NCI-H2171 treated with DMSO at 0.1 percent for 48 hours (cell line): ENCODE results near the gene PODXL.

Source experiments
- DNase-seq: peaks from one replicate; lab custom pipeline; 2025; lab: John Stamatoyannopoulos, UW

The PODXL gene

DNA sequence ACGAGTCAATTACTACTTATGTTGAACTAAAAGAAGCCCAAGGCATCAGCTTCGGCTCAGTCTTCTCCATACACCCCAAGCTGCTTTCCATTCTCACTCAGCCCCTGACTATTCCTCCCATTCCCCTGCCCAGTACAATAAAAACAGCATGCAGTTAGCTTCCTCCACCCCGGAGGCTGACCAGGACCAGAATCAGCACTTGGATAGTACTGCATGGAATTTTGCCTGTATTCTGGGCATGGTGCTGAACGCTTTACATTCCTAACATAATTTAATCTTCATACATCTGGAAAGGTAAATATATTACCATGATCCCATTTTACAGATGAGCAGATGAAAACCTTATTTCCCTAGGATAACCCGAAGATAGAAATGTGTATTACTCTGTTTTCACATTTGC, 7.5 kb upstream of the PODXL start:
- no peak for DNase-seq

DNA sequence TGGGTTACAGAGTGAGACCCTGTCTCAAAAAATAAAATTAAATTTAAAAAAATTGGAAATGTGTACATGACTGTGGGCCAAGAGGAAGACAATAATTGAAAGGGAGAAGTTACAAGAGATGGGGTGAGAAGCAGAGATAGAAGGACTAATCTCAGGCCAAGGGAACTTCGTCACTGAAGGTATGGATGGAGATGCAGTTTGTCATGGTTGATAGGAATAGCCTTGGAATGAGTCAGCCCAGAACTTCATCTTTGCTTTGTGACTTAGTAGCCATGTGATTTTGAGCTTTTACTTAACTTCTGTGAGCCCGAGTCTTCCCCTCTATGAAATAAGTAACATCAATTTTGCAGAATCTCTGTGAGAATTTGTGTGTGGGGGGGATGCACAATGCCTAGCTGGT, 6.5 kb upstream of the PODXL start:
- DNase-seq: no peak

DNA sequence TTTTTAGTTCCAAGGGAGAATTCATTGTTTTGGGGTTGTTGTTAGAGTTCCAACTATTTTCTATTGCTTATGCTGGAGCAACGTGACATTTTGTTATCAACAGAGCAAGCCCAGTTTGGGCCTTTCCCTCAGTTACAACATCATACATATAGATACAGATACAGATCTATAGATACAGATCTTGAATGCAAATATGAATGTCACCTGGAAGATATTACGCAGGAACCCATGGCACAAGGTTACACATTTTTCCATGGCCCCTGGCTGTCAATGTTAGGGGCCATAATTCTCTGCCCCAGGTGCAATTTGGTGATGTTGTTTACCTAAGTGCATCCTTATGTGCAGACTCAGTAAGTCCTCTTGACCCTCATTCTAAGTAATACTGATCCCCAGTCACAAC, 3.6 kb upstream of the PODXL start:
- DNase-seq: no peak

DNA sequence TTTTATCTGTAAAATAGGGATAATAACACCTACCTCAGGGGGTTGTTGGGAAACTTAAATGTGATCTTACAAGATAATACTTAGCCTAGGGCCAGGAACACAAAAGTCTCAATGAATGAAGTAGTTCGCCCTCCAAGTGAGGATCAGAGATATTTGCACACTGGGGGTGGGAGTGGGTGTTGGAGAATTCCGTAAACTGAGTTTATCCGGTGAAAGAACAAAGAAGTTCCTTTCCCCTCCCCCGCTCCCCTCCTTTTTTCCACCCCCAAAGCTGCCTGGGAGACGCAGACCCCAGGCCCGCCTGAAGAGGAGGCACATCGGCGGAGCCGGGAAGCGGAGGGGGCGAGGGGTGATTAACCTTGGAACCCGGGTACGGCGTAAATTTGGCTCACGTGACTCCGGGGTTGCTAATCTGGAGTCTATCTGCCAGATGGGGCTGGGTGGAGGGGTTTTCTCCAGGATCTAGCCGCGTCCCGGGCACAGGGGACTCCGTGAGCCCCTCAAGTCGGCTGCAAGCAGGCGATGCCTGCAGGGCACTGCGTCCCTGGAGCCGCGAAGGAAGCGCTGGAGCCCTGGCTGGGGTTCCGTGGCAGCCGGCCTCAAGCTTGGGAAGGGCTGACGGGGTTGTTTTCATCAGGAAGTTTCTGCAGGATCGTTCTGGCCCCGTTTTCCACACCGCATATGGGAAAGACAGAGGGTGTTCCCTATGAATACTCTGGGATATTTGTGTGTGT, 1.4 kb upstream of the PODXL start:
- peak; percentile 71 for DNase-seq

DNA sequence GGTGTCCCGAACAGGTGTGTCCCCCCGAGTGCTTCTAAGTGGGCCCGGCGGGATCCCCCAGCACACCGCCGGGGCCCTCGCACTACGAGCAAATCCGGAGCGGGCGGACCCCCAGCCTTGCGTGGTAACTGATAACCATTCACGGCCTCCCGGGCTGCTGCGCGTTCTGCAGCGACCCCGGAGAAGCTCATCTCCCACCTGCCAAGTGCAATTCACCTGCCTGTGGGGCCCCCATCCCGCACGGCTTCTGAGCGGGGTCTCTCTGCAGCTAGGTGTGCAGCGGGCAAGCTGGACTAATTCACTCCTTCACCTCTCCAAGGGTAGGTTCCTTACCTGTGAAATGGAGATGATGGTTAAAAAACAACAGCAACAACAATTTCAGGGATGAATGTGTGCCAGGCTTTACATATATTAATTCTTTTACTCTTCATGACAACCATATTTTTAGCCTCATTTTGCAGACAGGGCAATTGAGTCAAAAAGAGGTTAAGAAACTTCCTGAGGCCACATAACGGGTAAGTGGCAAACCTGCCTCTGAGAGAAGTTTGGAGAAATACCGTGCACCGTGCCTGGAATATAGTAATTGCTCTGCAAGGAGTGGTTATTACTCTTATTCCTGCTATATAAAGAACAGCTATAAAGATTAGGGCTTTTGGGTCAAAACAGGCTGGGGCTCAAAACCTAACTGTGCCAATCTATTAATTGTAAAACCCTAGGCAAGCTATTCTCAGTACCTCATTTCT, 652 bp upstream of the PODXL start:
- DNase-seq: peak; percentile 74

DNA sequence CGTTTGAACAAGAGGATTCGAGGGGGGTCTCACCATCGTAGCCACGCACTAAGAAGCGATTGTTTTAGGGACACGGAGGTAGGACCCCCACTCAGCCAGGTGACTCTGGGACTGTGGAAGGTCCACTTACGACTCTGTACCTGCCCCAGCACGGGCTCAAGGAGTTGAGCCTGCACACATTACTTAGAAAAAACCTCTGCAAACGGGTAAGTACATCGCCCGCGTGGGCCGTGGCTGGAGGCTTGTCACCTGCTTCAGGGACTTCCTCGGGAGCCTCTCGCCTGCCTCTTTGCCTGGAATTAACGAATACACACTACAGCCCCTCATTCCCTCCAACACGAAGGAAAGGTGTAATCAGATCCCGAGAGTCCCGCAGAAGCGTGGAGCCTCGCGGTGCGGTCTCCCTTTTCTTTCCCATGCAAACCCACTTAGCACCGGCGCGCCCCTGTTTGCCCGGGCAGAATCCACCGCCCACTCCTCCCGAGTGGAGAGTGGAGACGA, 826 bp downstream of the PODXL start:
- DNase-seq: peak; percentile 43

DNA sequence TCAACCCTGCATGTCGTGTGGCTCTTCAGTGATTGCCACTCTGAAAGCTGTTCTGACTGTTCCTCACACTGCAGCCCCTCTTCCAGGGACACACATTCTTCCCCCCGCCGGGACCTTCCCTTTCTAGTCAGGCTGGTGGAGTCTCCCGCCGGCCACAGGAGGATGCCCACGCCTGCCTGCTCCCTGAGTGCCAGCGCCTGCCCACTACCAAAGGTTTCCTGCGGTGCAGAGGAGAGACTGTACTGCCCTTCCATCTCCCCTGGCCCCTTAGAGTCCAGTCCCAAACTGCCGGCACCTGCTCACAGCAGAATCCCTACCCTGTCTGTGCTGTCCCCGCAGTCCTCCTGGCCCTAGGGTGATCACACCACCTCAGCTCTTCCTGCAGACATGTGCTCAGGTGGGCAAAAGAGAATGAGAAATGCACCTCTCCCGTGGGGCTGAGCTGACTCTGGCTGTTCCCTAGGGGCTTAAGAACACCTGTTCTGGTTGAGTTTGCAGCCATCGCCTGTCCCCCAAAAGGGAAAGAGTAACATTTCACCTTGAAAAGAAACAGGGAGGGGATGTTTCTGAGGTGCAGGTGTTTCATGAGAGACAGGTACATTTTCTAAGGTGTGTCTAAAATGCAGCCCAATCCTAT, 1.4 kb downstream of the PODXL start:
- DNase-seq: peak; percentile 76

DNA sequence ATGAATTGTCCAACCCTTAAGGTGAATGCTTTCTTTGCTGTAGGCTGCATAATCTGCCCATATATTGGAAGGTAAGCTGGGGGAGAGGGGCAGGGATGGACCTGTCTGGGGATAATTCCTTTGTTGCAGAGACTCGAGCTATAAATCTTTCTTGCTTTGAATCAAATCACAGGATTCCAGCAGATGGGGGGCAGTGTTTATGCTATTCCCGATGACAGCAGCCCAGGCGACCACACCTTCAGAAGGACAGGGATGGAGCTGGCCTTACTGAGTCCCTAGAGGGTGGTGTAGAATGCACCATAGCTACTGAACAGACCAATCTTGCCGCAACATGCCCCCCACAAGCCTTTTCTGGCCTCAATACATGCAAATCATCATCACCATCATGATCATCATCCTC, 2.5 kb downstream of the PODXL start:
- no peak for DNase-seq

DNA sequence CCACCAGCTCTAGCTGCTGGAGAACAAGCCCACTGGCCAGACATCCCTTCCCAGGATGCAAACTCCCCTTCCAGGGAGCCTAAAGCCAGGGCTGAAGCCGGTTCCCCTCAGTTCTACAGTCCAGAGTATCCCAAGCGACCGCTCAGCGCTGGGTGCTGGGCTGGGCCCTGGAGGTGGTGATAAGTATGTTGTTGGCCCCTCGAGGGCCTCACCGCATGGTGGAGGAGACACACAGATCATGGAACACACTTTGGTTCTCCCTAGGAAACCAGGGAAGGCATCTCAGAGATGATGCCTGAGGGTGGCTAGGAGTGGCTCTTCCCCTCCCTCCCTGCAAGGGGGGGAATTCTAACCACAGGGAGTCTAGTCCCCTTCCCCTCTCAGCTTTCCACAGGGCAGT, 4.4 kb downstream of the PODXL start:
- no peak for DNase-seq

DNA sequence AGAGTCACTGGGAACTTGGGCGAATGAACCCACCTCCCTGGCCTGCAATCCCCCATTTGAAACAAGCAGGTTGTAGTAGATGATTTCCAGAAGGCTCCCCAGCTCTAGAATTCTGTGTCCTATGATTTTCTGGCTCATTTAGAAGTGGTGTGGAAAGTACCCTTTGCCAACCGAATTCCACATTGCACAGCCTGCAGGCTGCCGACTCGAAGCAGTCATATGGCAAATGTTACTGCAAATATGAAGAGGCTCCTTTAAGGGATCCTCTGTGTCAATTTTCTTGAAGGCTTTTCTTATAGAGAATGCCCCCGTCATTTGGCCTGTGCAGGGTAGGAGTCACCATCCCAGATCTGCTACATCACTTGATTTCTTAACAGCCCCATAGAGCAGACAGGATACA, 5.6 kb downstream of the PODXL start:
- DNase-seq: no peak

DNA sequence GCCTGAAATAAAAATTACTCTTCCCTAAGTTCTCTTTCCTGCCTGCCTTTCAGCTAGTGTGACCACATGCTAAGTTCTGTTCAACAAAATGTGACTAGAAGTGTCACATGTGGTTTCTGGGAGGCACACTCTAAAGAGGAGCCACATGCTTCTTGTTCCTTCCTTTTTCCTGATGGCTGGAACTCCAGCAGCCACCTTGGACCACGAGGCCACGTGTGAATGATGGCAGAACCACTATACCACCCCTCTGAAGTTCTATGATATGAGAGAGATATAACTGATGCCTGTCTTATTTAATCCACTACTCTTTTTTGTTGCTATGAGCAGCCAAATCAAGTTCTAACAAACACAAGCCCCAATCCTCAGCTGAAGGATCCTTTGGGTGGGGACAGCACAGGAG, 8.1 kb downstream of the PODXL start:
- no peak for DNase-seq

DNA sequence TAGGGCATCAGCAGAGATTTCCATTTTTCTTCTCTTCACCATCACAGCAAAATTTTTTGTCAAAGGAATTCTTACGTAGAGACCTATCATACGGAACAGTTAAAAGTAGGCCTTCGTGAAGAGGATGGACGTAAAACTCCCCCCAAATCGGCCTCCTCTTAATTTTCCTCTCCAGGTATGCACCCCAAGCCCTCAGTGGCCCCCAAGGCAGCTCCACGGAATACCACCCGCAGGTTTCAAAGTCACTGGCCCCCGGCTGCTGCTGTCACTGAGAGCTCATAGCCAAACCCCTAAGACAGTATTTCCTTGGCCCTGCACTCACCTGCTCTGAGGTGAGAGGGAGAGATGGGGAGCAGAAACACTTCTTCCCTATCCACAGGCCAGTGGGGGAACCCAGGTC, 8.8 kb downstream of the PODXL start:
- no peak for DNase-seq

DNA sequence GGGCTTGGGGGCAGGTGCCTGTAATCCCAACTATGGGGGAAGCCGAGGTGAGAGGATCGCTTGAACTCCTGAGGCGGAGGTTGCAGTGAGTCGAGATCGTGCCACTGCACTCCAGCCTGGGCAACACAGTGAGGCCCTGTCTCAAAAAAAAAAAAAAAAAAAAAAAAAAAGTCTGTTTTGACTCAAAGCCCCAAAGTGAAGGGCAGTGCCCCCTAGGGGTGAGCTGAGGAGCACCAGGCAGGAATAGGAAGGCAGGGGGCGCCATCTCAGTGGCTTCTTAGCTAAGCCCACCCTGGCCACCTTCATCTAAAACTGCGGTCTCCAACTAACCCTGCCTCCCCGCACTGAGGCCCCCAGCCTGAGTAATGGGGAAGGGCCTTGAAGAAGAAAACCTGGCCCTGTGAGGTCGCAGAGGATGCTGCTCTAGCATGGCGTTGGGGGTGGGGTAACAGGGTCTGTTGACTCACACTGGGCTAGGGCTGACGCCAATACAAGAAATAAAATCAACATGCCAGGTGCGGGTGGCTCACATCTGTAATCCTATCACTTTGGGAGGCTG, 9.8 kb downstream of the PODXL start:
- DNase-seq: no peak

DNA sequence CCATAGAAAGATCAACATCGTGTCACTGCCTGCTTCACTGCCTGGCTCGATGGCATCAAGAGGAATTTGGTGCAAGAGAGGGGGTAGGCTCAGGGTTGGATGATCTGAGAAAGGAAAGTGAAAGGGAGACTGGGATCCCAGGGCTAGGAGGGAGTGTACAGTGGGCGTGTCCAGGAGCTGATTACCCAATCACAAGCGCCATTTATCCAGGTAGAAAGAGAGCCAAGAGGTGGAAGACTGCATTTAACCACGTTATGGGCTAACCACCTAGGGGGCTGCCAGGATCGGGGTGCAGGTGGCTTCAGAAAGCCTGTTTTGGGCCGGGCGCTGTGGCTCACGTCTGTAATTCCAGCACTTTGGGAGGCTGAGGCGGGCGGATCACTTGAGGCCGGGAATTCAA, 10.3 kb downstream of the PODXL start:
- DNase-seq: no peak

DNA sequence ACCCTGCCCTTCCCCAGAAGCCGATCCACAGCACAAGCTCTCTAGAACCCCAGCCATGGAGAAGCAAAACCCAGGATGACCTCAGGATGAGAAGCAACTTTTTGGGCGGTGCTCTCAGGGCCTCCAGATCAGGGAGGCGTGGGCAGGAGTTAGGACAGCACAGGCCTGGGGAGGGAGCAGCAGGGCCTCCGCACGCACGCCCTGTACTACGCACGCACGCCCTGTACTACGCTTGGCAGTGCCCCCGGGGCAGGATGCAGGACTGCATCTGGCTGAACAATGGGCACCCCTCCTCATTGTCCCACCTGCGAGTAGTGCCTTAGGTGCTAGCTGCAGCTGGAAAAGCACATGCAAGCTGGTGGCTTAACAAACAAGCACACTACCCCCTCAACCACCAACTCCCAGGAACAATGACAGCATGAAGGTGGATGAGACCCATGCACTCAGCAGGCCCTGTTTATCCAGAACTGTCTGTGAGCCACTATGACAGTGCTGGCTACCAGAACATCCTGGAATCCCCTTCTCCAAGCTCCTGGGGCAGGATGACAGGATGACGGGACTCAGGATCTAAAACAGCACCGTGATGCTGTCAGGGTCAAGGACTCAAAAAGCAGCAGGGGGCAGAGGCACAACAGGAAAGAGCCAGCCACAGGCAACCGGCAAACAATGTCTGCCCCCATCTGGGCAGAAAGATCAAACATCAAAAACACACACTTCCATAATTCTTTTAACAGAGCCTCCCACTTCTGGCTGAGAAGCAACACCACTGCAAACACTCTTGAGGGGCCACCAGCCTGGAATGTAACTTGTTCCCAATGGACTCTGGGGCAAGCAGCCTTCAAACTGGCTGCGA, 11.8 kb downstream of the PODXL start:
- DNase-seq: no peak

DNA sequence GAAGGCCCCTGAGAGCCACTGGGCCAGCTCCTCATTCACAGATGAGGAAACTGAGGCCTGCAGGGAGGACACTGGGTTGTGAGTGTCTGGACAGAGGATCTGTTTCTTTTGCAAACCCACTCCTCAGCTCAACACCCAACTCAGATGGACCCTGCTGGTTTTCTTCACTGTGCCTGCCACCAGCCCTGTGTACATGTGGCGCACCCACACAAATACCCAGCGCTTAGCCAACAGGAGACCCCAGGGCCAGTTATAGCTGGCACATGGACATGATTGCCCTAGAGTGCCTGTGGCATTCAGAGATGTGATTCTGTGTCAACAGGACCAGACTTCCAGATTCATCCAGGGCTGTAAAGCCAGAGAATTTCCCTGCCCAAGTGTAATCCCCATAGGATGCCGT, 12.4 kb downstream of the PODXL start:
- DNase-seq: no peak

DNA sequence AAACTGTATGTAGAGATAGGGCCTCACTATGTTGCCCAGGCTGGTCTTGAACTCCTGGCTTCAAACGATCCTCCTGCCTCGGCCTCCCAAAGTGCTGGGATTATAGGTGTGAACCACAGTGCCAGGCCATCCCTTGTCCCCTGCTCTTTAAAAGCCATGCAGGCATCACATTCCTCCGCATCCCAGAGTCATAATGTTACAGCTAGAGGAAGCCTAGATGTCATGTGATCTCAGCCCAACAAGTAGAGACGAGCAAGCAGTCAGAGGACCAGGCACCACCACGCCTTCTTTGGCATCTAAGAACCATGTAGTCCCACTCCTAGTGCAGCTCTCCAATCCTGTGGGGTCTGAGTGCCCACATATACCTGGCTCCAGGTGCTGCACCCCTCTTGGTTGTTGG, 13.1 kb downstream of the PODXL start:
- DNase-seq: no peak

DNA sequence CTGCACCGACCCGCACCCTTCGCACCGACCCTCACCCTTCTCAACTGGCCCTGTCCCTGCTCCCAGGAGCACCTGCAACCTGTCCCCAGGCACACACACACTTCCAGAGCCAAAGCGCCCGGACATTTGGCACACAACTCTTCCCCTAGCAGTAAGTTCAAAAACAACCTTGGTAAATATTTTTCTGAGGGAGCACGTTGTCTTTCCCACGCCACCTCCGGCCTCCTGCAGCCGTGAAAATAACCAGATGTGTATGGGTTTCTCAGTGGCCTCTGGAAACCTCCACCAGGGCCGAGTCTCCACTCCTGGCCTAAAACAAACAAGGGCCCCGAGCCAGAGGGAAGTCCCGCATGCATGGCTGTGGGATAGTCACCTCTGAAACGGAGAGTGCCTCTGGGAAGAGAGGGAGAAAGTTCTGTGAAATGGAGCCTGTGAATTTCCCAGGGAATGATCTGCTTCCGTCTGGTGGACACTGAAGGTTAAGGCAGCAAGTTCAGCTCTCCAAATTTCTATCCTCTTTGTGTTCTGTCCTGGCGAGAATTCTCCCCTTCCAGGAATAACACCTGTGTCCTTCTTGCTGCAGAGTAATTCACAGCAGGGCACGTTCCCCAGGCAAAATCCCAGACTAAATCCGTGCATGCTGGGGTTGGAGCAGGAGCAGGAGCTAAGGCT, 15.8 kb downstream of the PODXL start:
- no peak for DNase-seq

DNA sequence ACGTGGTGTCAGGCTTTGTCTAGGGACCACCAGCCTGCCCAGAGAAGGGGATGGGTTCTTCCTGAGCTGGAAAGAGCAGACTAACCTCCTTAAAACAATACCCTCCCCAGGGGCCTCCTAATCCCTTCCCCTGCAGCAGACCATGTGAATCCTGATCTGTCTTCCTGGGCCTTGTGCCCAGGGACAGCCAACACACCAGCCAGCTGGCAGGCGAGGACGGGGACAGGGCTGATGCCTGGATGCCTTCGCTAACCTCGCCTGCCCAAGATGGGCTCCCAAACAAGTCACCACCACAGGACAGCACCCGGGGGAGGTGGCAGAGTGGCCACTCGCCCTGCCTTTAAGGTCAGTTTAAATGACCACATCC, 17.6 kb downstream of the PODXL start:
- DNase-seq: peak; percentile 75

DNA sequence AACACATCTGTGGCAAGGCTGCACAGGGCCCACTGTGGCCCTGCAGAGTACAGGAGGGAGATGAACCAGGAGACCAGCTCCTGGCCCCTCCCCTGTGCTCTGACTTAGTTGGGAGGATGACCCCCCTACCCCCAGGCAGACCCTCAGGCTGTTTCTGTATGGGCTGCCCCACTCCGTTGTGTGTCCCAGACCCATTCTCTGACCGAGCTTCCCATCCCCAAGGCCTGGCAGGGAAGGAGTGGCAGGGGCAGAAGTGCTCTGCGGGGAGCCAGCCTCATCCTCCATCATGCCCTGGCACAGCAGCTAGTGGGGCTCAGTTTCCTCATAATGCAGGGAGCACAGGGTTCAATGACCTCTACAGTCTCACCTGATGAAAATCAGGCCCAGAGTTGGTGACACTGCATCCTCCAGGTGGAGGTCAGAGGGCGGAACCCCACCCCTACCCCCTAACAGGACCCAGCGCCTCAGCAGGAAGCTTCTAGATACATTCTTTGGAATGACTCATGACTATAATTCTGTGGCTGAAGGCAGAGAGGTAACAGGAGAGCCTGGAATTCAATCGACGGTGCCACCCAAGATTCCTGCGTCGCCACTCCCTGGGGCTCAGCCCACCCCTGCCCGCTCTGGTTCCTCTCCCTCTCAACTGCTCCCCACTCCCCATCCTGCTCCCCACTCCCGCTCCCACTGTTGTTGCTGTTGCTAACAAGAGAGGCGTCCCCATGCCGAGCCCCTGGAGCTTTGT, 18.2 kb downstream of the PODXL start:
- DNase-seq: no peak

DNA sequence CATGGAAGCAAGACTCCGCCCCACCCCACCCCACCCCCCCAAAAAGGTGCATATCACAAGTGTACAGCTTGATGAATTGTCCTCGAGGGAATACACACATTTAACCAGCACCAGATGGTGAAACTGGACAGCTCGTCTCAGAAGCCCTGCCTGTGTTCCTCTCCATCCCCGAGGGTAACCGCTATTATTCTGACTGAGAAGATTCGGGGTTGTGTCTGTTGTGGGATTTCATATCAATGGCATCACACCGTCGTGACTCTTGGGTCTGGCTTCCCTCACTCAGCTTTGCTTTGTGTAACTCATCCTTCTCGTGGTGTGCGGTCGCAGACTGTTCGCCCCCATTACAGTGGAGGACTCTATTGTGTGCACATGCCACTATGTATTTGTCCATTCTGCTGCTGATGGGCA, 18.9 kb downstream of the PODXL start:
- DNase-seq: peak; percentile 69
